Activated CD8-positive, alpha-beta memory T cell treated with anti-CD3 and anti-CD28 coated beads for 36 hours (primary cell): ENCODE measurements around the gene BCL2. TPM values are rescaled to one million over a fixed set of nuclear protein-coding genes. Genes with fewer than 3 reads are reported as not detected.

Source experiments
- CTCF ChIA-PET: fragments of 350-600 bp; sonication (Branson Sonifier 250); formaldehyde crosslinking; loops from one replicate; lab custom pipeline; 2021; ENCODE audit warnings: antibody characterized with exemption; lab: Charles Lee
- POLR2A ChIA-PET: fragments of 350-600 bp; sonication (Branson Sonifier 250); formaldehyde crosslinking; loops from one replicate; lab custom pipeline; 2021; ENCODE audit warnings: antibody characterized with exemption; lab: Charles Lee
- total RNA-seq, 2 experiments: library from RNA; stranded (reverse); gene quantifications; one replicate each; pipeline ENCODE4 v1.2.3, GENCODE V29; 2021

The BCL2 gene
- total RNA-seq, 2 experiments from 2014 or later = 74.9 to 75.7 TPM

DNA sequence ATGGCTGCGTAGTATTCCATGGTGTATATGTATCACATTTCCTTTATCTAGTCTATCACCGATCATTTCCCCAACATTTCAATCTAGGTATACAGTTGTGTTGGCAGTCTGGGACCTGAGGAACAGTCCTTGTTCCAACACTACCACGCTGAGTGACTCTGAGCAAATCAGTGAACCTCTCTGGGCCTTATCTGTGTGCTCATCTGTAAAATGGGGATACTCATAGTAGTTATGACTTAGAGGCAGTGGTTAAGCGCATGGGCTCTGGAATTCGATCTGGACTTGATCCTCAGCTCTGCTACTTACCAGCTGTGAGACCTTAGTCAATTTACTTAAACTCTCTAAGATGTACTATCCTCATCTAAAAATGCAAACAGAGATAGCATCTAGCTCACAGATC, 85.1 kb downstream of the BCL2 start:
- POLR2A ChIA-PET = no interaction called here
- CTCF ChIA-PET = no interaction called here

DNA sequence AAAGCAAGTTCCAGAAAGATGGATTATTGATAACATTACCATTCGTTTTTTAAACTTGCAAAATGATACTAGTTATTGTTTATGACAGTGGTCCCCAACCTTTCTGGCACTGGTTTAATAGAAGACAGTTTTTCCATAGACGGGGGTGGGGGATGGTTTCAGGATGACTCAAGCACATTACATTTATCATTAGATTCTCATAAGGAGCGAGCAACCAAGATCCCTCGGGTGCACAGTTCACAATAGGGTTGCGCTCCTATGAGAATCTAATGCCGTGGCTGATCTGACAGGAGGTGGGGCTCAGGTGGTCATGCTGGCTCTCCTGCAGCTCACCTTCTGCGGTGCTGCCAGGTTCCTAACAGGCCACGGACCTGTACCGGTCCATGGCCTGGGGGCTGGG, 86.2 kb downstream of the BCL2 start:
- POLR2A ChIA-PET = no interaction called here
- CTCF ChIA-PET = no interaction called here

DNA sequence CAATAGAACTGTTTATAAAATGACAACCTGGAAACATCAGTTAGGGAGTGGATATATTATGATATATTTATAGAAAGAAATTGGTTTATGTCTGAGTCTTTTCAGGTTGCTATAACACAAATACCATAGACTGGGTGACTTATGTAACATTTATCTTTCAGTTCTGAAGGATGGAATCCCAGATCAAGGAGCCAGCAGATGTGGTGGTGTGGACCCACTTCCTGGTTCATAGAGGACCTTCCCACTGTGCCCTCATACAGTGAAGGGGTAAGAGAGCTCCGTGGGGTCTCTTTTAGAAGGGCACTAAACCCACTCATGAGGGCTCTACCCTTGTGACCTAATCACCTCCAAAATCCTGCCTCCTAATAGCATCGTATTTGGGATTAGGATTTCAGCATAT, 86.7 kb downstream of the BCL2 start:
- ChIA-PET CTCF (no interaction called here), POLR2A (no interaction called here)

DNA sequence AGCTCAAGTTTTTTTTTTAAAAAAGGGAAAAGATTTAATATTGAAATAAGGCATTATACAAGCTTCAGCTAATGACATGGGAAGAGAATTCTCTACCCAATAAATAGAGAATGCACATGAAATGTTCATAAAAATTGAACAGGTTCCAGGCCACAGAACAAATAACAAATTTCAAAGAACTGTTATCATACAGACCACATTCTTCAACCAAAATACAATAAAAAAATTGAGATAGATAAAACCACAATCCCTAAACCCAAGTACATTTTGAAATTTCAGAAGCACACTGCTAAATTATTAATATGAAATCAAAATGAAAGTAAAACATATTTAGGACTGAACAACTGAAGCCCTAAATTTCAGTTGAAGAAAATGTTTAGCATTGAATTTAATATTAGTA, 89.6 kb downstream of the BCL2 start:
- POLR2A ChIA-PET = no interaction called here
- CTCF ChIA-PET = no interaction called here

DNA sequence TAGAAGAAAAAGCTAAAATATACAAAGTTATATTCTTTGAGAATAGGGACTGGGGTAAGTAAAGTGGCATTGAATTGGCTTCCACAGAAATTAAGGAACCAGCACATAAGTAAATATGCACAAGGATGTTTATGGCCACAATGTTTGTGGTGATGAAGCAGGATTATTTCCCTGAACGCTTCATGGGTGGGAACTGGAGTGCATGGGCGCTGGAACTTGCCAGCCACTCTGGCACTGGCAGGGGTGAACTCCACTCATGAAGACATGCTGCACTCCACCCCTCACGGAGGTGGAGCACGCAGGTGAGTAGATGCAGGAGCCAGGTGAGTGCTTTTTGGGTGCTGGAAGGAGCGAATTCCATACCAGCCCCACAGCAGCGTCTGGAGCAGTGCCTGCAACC, 94.1 kb downstream of the BCL2 start:
- CTCF ChIA-PET = interaction anchor here (1.3 to 1.5 kb wide), 2 partner anchors 11 to 92 kb away, joined by 3 to 6 read pairs; no protein-coding TSS in a partner anchor
- POLR2A ChIA-PET = no interaction called here

DNA sequence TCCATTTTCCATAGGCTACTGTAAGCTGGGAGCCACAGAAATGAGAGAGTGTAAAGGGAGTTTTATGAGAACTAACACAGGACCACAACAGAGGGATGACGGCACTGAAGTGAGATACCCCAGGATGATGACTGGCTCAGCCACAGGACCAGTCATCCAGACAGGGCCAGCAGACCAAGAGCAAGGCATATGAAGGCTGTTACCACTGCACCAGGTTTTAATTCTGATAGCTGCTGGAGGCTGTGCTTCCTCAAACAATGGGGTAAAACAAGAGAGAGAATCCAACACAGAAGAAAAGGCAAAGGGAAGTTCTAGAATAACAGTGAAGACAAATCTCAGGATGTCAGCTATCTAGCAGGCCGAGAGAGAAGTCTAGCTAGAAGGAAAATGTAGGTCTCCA, 94.9 kb downstream of the BCL2 start:
- CTCF ChIA-PET = interaction anchor here (1.3 to 1.5 kb wide), 3 partner anchors 12 to 93 kb away, joined by 3 to 6 read pairs (median 3); no protein-coding TSS in a partner anchor

DNA sequence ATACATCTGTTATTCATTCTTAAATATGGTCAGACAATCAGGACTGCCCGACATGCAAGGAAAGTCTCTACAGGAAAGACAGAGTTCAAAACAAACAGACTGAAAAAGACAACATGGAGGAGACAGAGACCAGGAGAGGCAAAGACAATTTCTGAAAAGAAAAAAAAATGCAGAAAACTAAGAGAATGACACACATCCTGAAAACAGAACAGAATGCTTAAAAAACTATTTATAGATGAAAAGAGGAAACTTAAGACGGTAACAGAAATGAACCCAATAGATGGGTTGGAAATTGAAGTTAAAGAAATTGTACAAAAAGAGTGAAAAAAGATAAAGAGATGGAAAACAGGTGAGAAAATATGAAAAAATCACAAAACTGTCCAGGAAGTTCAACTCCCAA, 95.7 kb downstream of the BCL2 start:
- POLR2A ChIA-PET = interaction anchor here (1.1 kb wide), 1 partner anchor 10 kb away, joined by 3 read pairs; no protein-coding TSS in a partner anchor

More for the DNA sequence above, 94.9 kb downstream of the BCL2 start:
- POLR2A ChIA-PET = interaction anchor here (1.1 kb wide), 1 partner anchor 11 kb away, joined by 3 read pairs; no protein-coding TSS in a partner anchor

DNA sequence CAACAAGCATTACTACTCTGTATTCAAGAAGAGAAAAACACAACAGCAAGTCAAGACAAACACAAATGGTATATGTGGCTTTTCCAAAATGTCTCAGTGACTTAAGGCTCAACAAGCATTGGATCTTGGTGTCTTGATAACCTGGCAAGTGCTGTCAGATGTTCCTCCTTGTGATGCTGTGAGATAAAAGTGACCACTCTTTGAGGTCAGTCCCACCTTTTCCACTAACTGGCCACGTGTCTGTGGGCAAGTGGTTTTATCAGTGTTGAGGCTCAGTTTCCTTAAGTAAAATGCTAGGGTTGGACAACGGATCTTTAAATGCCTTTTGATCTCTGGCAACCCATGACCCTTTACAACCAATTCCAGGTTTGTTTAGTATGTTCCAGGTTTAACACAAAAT, 98.7 kb downstream of the BCL2 start:
- POLR2A ChIA-PET = no interaction called here
- CTCF ChIA-PET = interaction anchor here (1.6 kb wide), 1 partner anchor 66 kb away, joined by 6 read pairs; no protein-coding TSS in a partner anchor

More for the DNA sequence above, 95.7 kb downstream of the BCL2 start:
- CTCF ChIA-PET = interaction anchor here (1.4 to 1.5 kb wide), 2 partner anchors 63 to 93 kb away, joined by 3 to 6 read pairs; no protein-coding TSS in a partner anchor

DNA sequence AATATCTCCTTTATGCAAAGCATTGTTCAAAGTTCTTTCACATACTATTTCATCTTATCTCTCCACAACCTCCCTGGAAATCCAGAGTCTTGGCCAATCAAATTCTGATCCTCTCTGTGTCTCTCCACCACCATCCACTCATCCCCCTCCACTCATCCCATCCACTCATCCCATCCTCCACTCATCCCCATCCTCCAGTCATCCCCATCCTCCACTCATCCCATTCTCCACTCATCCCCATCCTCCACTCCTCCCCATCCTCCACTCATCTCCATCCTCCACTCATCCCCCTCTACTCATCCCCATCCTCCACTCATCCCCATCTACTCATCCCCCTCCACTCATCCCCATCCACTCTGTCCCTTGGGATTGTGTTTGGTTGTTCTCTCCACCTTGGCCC, 101.1 kb downstream of the BCL2 start:
- CTCF ChIA-PET = no interaction called here
- POLR2A ChIA-PET = no interaction called here

DNA sequence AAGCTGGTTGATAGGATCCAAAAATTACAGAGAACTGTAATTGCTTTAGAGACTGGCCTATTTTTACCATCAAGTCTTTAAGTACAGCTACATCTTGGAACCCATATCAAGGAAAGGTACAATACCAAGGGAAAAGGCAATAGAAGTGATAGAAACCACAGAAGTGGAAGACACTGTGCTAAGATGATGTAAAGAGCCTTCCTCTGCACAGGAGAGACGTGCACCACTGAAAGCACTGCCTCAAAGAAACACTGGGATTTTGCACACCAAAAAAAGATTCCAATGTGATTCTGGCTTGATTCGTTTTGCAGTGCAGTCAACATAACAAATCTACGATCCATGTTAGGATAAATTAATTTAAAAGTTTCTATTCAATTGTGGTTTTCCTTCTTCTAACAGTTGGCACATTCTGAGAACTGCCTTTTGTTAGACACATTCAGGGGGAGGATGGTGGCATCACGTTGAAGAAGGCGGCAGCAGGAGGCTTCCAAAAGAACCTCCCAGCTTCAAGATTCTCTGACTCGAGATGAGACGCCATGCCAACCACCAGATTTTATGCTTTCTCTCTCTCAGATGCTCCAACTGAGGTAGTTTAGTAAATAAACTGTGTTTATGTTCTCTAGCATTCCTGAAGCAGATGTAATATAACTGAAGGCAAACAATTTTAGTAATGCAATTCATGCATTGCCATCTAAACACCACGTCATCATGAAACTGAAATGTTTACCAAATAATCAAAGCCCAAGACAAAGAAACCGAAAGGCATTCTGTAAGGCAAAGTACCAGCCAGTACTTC, 102.9 kb downstream of the BCL2 start:
- CTCF ChIA-PET = no interaction called here
- POLR2A ChIA-PET = interaction anchor here (0.6 kb wide), 1 partner anchor 137 kb away, joined by 3 read pairs; no protein-coding TSS in a partner anchor

DNA sequence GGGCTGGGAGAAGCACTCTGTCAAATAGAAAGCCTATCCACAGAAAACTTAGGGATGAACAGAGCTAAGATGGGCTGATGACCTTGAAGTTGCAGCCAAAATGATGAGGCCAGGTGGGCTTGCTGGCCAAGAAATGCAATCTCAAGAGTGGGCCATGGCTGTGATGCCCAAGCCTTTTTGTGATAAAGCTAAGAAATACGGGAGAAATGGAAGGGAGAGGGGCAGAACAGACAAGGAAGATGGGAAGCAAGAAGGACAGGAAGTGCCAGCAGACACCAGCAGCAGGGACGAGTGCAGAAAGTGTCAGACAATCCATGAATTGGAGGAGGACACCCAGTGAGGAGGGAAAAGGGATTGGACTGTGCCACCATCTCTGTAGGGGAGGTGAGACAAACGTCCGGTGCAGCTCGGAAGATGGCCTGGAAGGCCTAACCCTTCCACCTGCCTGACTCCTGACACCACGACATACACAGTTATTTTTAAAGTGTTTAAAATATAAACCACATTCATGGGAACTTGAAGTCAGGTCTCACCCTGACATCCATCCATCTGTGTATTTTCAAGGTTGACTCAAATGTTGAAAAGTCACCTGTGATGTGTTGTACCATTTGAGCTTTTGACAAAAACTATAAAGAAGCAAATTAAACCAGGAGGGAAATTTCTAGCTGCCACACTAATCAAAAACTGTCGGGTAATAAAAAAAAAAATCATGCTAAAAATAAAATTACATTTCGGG, 105.5 kb downstream of the BCL2 start:
- POLR2A ChIA-PET = interaction anchor here (1.0 to 1.8 kb wide), 4 partner anchors 10 to 105 kb away, joined by 3 to 13 read pairs (median 5); partner anchors contain the start of gene BCL2
- CTCF ChIA-PET = interaction anchor here (0.5 to 2.0 kb wide), 12 partner anchors 8 to 368 kb away, joined by 3 to 8 read pairs (median 3); no protein-coding TSS in a partner anchor

DNA sequence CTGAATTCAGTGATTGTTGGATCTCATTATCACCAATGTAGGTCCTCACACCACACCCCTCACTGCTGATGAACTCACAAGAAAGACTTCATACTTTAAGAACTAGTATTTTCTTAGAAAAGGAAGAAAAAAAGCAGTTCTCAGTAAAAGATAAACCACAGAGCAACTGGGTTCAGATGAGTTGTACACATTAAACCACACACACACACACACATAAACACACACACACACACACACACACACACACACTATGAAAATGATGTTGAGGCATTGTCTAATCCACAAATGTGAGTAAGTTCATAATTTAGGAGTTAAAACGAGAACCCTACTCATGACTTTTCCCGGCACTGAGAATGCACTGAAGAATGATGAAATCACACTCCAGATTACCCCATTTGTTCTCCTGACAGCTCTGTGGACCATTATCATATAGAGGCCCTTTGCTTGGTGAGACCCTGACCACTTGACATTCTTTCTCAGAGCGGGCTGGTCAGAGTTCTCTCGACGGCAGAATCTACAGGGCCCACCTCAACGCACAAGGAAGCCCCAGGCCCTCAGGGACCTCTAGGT, 106.2 kb downstream of the BCL2 start:
- ChIA-PET CTCF (interaction anchor here (0.7 to 2.0 kb wide), 9 partner anchors 9 to 101 kb away, joined by 3 to 8 read pairs (median 3); no protein-coding TSS in a partner anchor), POLR2A (interaction anchor here (0.6 to 1.8 kb wide), 5 partner anchors 11 to 106 kb away, joined by 3 to 13 read pairs (median 5); partner anchors contain the start of gene BCL2)

DNA sequence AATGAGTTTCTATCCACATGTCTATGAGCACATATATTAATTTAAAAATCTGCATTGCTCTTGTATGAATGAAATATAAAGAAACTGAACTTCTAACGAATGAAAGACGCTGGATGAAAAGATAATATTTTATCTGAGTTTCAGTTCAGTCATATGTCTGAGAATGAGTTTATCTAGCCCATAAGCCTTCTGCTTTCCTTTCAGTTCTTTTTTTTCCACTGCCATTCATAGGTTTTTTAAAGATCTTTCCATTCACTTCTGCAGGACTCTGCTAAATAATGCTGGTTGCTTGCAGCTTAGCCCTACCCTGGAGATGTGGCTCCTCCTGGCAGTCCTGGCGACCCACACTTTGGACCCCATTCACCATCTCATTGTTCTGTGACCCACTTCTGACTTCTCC, 109.0 kb downstream of the BCL2 start:
- ChIA-PET POLR2A (no interaction called here), CTCF (interaction anchor here (1.1 to 1.3 kb wide), 2 partner anchors 10 to 107 kb away, joined by 4 to 6 read pairs; no protein-coding TSS in a partner anchor)

DNA sequence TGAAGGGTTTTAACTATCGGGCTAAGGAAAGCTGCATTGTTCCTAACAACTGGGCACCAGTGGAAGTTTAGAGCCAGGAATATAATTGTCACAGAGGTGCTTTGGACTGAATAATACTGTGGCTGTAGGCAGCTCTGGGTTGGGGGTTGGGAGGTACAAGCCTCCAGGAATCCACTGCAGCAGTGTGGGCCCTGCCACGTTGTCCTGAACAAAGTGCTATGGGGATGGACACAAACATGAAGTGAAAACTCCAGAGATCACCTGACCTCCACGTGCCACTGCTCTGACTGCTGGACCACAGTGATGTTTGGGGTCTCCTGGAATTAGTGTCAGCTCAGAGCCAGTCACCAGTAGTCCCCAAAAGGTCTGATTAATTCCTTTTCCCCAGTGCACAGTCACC, 110.9 kb downstream of the BCL2 start:
- POLR2A ChIA-PET = no interaction called here
- CTCF ChIA-PET = interaction anchor here (1.0 kb wide), 1 partner anchor 109 kb away, joined by 4 read pairs; no protein-coding TSS in a partner anchor

DNA sequence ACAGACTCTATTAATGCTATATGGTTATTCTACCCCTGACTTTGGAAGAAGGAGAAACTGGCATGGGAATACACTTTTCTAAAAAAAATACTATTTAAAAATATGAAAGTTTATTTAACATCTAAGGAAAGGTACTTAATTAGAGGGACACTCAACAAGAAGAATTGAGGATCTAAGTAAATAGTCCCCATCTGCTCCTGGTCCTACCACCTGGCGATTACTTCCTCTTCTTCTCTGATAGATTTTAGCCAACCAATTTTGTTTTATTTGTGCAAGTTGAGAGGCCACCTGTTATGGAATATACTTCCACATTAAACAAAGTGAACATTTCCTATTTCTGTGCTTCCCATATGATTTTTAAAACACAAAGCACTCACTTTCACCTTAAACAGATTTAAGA, 111.7 kb downstream of the BCL2 start:
- ChIA-PET CTCF (interaction anchor here (1.0 to 1.1 kb wide), 2 partner anchors 110 kb away, joined by 3 to 4 read pairs; no protein-coding TSS in a partner anchor), POLR2A (no interaction called here)

DNA sequence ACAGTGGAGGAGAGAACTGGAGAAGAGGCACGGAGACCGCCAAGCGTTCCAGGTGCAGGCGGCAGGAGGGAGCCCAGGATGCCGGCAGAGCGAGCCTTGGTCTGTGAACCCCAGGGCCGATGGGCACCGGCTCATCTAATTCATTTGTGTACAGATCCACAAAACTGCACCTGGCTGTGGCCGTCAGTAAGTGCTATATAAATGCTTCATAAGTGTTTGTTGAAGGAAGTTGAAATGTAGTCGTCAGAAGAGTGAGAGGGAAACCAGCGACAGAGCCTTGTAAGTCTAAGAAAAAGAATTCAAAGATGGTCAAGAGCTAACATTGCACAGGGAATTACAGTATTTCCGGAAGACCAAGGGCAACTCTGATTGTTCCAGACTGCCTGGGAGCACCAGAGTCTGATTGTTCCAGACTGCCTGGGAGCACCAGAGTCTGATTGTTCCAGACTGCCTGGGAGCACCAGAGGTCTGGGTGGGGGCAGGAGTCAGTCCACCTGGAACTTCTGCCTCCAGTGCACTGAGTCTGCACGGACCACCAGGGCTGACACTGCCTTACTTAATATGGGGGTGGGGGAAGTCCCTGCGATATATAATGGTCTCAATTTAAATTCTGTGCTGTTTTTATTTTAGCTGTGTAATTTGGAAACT, 112.3 kb downstream of the BCL2 start:
- ChIA-PET CTCF (interaction anchor here (1.1 kb wide), 1 partner anchor 111 kb away, joined by 3 read pairs; no protein-coding TSS in a partner anchor), POLR2A (interaction anchor here (0.7 kb wide), 1 partner anchor 12 kb away, joined by 3 read pairs; no protein-coding TSS in a partner anchor)

DNA sequence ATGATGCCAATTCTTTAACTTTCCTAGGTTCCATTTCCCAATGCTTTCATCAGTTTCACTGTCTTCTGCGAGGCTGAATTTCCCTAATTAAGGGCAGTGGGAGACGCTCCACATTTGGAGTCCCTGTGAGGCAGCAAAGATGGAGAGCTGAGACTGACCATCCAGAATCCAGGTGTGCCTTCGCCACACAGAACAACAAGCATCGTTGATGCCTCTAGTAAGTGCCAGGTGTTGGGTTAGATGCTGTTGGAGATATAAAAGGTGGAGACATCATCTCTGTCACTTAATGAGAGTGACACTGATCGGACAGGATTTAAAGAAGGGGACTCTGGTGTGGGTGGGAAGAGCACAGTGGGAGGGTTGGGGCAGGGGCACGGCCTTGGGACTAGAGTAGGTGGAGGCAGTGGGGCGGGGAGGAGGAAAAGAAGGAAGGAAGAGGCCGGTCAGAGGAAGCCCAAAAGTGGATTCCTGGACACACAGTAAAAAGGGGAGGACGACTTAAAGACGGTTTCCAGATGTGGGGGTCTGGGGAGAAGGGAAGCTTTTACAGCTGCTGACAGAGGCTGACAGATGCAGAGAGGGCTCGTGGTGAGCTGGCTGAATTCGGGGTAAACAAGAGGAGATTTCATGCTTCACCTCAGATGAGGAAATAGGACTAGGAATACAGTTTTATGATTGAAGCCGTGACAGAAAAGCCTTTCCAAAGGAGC, 113.0 kb downstream of the BCL2 start:
- ChIA-PET CTCF (interaction anchor here (1.1 to 2.9 kb wide), 5 partner anchors 8 to 112 kb away, joined by 3 to 15 read pairs (median 3); partner anchors contain the start of gene BCL2), POLR2A (interaction anchor here (0.7 kb wide), 1 partner anchor 11 kb away, joined by 3 read pairs; no protein-coding TSS in a partner anchor)
